ENCODE results near the gene MEIOC. TPM values are rescaled to one million over a fixed set of nuclear protein-coding genes. Genes with fewer than 3 reads are reported as not detected.

MEIOC gene
- total and polyA plus RNA-seq, 2 experiments from 2014 or later: 0.21 to 1.1 TPM

- Histone ChIP-seq H3K36me3 (no peaks in the 10 kb centered on the region), H3K27ac (no peak overlapping the region), H3K4me1 (ENCODE audit: low read depth) (no peaks in the 10 kb centered on the region), H3K27me3 (peaks cover 25% of the 10 kb centered on the region), H3K9me3 (ENCODE audit: low read depth) (no peaks in the 10 kb centered on the region), H3K4me3 (no peak overlapping the region)
- no peak for DNase-seq (ENCODE audit: low read depth in 1 of 2, low spot score in 1 of 2)
- TF ChIP-seq CTCF (IDR thresholded peaks at IDR 0.05; ENCODE audit: low read depth, low read length): no peak
Measured at GRCh38 chr17:44651228-44651627, 5.0 kb upstream of the MEIOC start.

DNA sequence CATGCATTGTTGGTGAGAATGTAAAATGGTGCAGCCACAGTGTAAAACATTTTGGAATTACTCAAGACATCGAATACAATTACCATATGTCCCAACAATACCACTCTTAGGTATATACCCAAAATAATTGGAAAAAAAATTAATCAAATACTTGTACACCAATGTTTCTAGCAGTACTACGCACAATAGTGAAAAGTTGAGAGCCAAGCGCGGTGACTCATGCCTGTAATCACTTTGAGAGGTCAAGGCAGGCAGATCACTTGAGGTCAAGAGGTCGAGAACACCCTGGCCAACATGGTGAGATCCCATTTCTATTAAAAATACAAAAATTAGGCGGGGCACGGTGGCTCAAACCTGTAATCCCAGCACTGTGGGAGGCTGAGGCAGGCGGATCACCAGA is 3.5 kb upstream of the MEIOC start:
- H3K4me3 ChIP-seq: no peak overlapping the region
- no peak for DNase-seq (ENCODE audit: low read depth in 1 of 2, low spot score in 1 of 2)
- no peaks in the 10 kb centered on the region for H3K4me1 ChIP-seq (ENCODE audit: low read depth)
- peaks cover 40% of the 10 kb centered on the region for H3K27me3 ChIP-seq
- H3K9me3 ChIP-seq (ENCODE audit: low read depth): no peaks in the 10 kb centered on the region
- no peaks in the 10 kb centered on the region for H3K36me3 ChIP-seq
- TF ChIP-seq CTCF (IDR thresholded peaks at IDR 0.05; ENCODE audit: low read depth, low read length): no peak
- H3K27ac ChIP-seq: no peak overlapping the region

DNA sequence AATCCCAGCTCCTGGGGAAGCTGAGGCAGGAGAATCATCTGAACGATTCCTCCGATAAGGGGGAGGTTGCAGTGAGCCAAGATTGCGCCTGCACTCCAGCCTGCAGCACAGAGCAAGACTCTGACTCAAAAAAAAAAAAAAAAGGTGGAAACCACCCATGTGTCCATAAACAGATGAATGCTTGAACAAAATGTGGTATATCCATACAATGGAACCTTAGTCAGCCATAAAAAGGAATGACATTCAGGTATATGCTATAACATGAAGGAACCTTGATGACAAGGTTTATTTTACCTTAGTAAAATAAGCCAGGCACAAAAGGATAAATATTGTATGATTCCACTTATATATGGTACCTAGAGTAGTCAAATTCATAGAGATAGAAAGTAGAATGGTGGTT is 2.9 kb upstream of the MEIOC start:
- Histone ChIP-seq H3K27ac (no peak overlapping the region), H3K36me3 (no peaks in the 10 kb centered on the region), H3K4me1 (ENCODE audit: low read depth) (no peaks in the 10 kb centered on the region), H3K9me3 (ENCODE audit: low read depth) (no peaks in the 10 kb centered on the region), H3K4me3 (no peak overlapping the region), H3K27me3 (peaks cover 42% of the 10 kb centered on the region)
- DNase-seq (ENCODE audit: low read depth in 1 of 2, low spot score in 1 of 2): no peak
- no peak for TF ChIP-seq CTCF (IDR thresholded peaks at IDR 0.05; ENCODE audit: low read depth, low read length)

- H3K4me3 ChIP-seq: no peak overlapping the region
- no peak overlapping the region for H3K27ac ChIP-seq
- H3K36me3 ChIP-seq: no peaks in the 10 kb centered on the region
- H3K4me1 ChIP-seq (ENCODE audit: low read depth): no peaks in the 10 kb centered on the region
- peaks cover 42% of the 10 kb centered on the region for H3K27me3 ChIP-seq
- H3K9me3 ChIP-seq (ENCODE audit: low read depth): no peaks in the 10 kb centered on the region
- no peak for TF ChIP-seq CTCF (IDR thresholded peaks at IDR 0.05; ENCODE audit: low read depth, low read length)
- no peak for DNase-seq (ENCODE audit: low read depth in 1 of 2, low spot score in 1 of 2)
Measured at GRCh38 chr17:44653954-44654353, 2.3 kb upstream of the MEIOC start.

- no peaks in the 10 kb centered on the region for H3K36me3 ChIP-seq
- DNase-seq (ENCODE audit: low read depth in 1 of 2, low spot score in 1 of 2): no peak
- TF ChIP-seq CTCF (IDR thresholded peaks at IDR 0.05; ENCODE audit: low read depth, low read length): no peak
- H3K27ac ChIP-seq: no peak overlapping the region
- H3K27me3 ChIP-seq: peaks cover 11% of the 10 kb centered on the region
- no peak overlapping the region for H3K4me3 ChIP-seq
- no peaks in the 10 kb centered on the region for H3K9me3 ChIP-seq (ENCODE audit: low read depth)
- no peaks in the 10 kb centered on the region for H3K4me1 ChIP-seq (ENCODE audit: low read depth)
Measured at GRCh38 chr17:44661835-44662234, 5.6 kb downstream of the MEIOC start.

- Histone ChIP-seq H3K27ac (no peak overlapping the region), H3K4me1 (ENCODE audit: low read depth) (no peaks in the 10 kb centered on the region), H3K9me3 (ENCODE audit: low read depth) (no peaks in the 10 kb centered on the region), H3K4me3 (no peak overlapping the region), H3K27me3 (no peaks in the 10 kb centered on the region), H3K36me3 (no peaks in the 10 kb centered on the region)
- TF ChIP-seq CTCF (IDR thresholded peaks at IDR 0.05; ENCODE audit: low read depth, low read length): no peak
- no peak for DNase-seq (ENCODE audit: low read depth in 1 of 2, low spot score in 1 of 2)
Measured at GRCh38 chr17:44663095-44663494, 6.8 kb downstream of the MEIOC start.

Measured in cardiac muscle cell (in vitro differentiated cells and primary cell).